Activated CD8-positive, alpha-beta T cell treated with anti-CD3 and anti-CD28 coated beads, Interleukin-2, amount 10 ng/mL, durations not matched to agents 7 days and 5 days (primary cell): ENCODE measurements around the gene EP400. TPM values are rescaled to one million over a fixed set of nuclear protein-coding genes. Genes with fewer than 3 reads are reported as not detected.

Experiments used
- ATAC-seq: fragments of 150-1000 bp; cut with Tn5 transposase; one replicate; pipeline ENCODE4 v1.10.0; 2021; ENCODE audit warnings: moderate library complexity
- CTCF ChIA-PET: fragments of 350-600 bp; sonication (Branson Sonifier 250); formaldehyde crosslinking; loops from one replicate; lab custom pipeline; 2021; ENCODE audit warnings: antibody characterized with exemption; lab: Charles Lee
- POLR2A ChIA-PET: fragments of 350-600 bp; sonication (Branson Sonifier 250); formaldehyde crosslinking; loops from one replicate; lab custom pipeline; 2021; ENCODE audit warnings: antibody characterized with exemption; lab: Charles Lee
- DNase-seq: peaks from one replicate; pipeline ENCODE4 v3.0.0-alpha.2; 2020
- H3K27ac Mint-ChIP-seq: one replicate; pipeline ENCODE4 v1.8.0; 2021; ENCODE audit warnings: mild to moderate bottlenecking, mixed read lengths
- H3K27me3 Mint-ChIP-seq: one replicate; pipeline ENCODE4 v1.8.0; 2021; ENCODE audit warnings: low read depth, mixed read lengths
- H3K36me3 Mint-ChIP-seq: one replicate; pipeline ENCODE4 v1.8.0; 2021; ENCODE audit warnings: low read depth, mixed read lengths
- H3K4me1 Mint-ChIP-seq: one replicate; pipeline ENCODE4 v1.8.0; 2021; ENCODE audit warnings: low read depth, mixed read lengths
- H3K4me3 Mint-ChIP-seq: one replicate; pipeline ENCODE4 v1.8.0; 2021; ENCODE audit warnings: mild to moderate bottlenecking, mixed read lengths
- H3K9me3 Mint-ChIP-seq: one replicate; pipeline ENCODE4 v1.8.0; 2022; ENCODE audit warnings: mixed read lengths; ENCODE audit not compliant: insufficient read depth
- total RNA-seq, 2 experiments: library from RNA; stranded (reverse); gene quantifications; one replicate each; pipeline ENCODE4 v1.2.3, GENCODE V29; 2021

EP400 gene
- total RNA-seq, 2 experiments from 2014 or later = 58.0 to 58.8 TPM

GRCh38 chr12:132124766-132125425 is 175.2 kb downstream of the EP400 start:
- DNase-seq = no peak
- Mint-ChIP-seq H3K9me3 (peaks cover 3% of the 10 kb centered on the region), H3K36me3 (peaks cover 48% of the 10 kb centered on the region), H3K4me1 (peaks cover 2% of the 10 kb centered on the region), H3K4me3 (no peak overlapping the region), H3K27me3 (no peaks in the 10 kb centered on the region), H3K27ac (no peak overlapping the region)
- no peak for ATAC-seq
- ChIA-PET POLR2A (no interaction called here), CTCF (no interaction called here)

GRCh38 chr12:132125736-132126135 is 176.0 kb downstream of the EP400 start:
- DNase-seq (no peak), ATAC-seq (no peak)
- ChIA-PET POLR2A (no interaction called here), CTCF (no interaction called here)
- Mint-ChIP-seq H3K4me1 (peaks cover 2% of the 10 kb centered on the region), H3K27me3 (no peaks in the 10 kb centered on the region), H3K27ac (no peak overlapping the region), H3K36me3 (peaks cover 48% of the 10 kb centered on the region), H3K4me3 (no peak overlapping the region), H3K9me3 (peaks cover 6% of the 10 kb centered on the region)

GRCh38 chr12:132127041-132127440 is 177.3 kb downstream of the EP400 start:
- Mint-ChIP-seq H3K36me3 (peaks cover 48% of the 10 kb centered on the region), H3K4me3 (no peak overlapping the region), H3K9me3 (peaks cover 6% of the 10 kb centered on the region), H3K27me3 (no peaks in the 10 kb centered on the region), H3K27ac (no peak overlapping the region), H3K4me1 (peaks cover 2% of the 10 kb centered on the region)
- DNase-seq (no peak), ATAC-seq (no peak)
- ChIA-PET POLR2A (interaction anchor here (1.1 kb wide), 1 partner anchor 10 kb away, joined by 3 read pairs; no protein-coding TSS in a partner anchor), CTCF (no interaction called here)

- no peak overlapping the region for H3K4me3 Mint-ChIP-seq
- peaks cover 6% of the 10 kb centered on the region for H3K9me3 Mint-ChIP-seq
- no peak for ATAC-seq
- ChIA-PET POLR2A (no interaction called here), CTCF (no interaction called here)
- peaks cover 44% of the 10 kb centered on the region for H3K36me3 Mint-ChIP-seq
- no peak for DNase-seq
- H3K27me3 Mint-ChIP-seq = no peaks in the 10 kb centered on the region
- H3K27ac Mint-ChIP-seq = no peak overlapping the region
- peaks cover 2% of the 10 kb centered on the region for H3K4me1 Mint-ChIP-seq
Observed at GRCh38 chr12:132129007-132129406, 179.3 kb downstream of the EP400 start.

GRCh38 chr12:132130690-132131089 is 180.9 kb downstream of the EP400 start:
- no peaks in the 10 kb centered on the region for H3K27me3 Mint-ChIP-seq
- peaks cover 6% of the 10 kb centered on the region for H3K9me3 Mint-ChIP-seq
- ChIA-PET POLR2A (interaction anchor here (0.6 kb wide), 1 partner anchor 354 kb away, joined by 4 read pairs; no protein-coding TSS in a partner anchor), CTCF (no interaction called here)
- DNase-seq = no peak
- H3K4me1 Mint-ChIP-seq = no peaks in the 10 kb centered on the region
- no peak for ATAC-seq
- no peak overlapping the region for H3K4me3 Mint-ChIP-seq
- H3K36me3 Mint-ChIP-seq = peaks cover 32% of the 10 kb centered on the region
- H3K27ac Mint-ChIP-seq = no peak overlapping the region

Other genes starting within 250 kb of the EP400 start
- 10 to 100 TPM; 50.4 to 53.6 TPM for gene SFSWAP, start 238.9 kb upstream of the EP400 start, total RNA-seq
- gene MMP17, start 121.5 kb upstream of the EP400 start, total RNA-seq = not detected
- 10 to 100 TPM; 17.1 to 20.6 TPM for gene ULK1, start 55.3 kb upstream of the EP400 start, total RNA-seq
- gene PUS1, start 20.7 kb upstream of the EP400 start, total RNA-seq = 10 to 100 TPM; 57.3 to 64.7 TPM
- 10 to 100 TPM; 27.6 to 28.4 TPM for gene DDX51, start 194.4 kb downstream of the EP400 start, total RNA-seq
- gene NOC4L, start 194.5 kb downstream of the EP400 start, total RNA-seq = 10 to 100 TPM; 32.8 to 34.4 TPM